ENCODE measurements around the gene TMX1.

The TMX1 gene

GRCh38 chr14:51248016-51248987, 8.3 kb downstream of the TMX1 start:
- TF ChIP-seq SNAI2 (CRISPR knock-in tag; IDR thresholded peaks at IDR 0.05): no peak
- TF ChIP-seq ARNTL (CRISPR knock-in tag; IDR thresholded peaks at IDR 0.05; ENCODE audit: borderline replicate concordance, low read depth): no peak
- no peak for TF ChIP-seq PATZ1 (CRISPR knock-in tag; IDR thresholded peaks at IDR 0.05; ENCODE audit: borderline replicate concordance)
- no peak for TF ChIP-seq CREB5 (CRISPR knock-in tag; IDR thresholded peaks at IDR 0.05; ENCODE audit: low read depth)
- no peak for TF ChIP-seq CSDC2 (CRISPR knock-in tag; IDR thresholded peaks at IDR 0.05)
- no peak for TF ChIP-seq RARB (CRISPR knock-in tag; IDR thresholded peaks at IDR 0.05)
- ATAC-seq: no peak

GRCh38 chr14:51251486-51251885, 11.4 kb downstream of the TMX1 start:
- TF ChIP-seq ZNF565 (CRISPR knock-in tag; conservative IDR thresholded peaks at IDR 0.05; ENCODE audit: low read depth) (no peak), ZFP30 (CRISPR knock-in tag; IDR thresholded peaks at IDR 0.05) (no peak), ZNF8 (CRISPR knock-in tag; IDR thresholded peaks at IDR 0.05) (no peak), CSDC2 (CRISPR knock-in tag; IDR thresholded peaks at IDR 0.05) (no peak), RARB (CRISPR knock-in tag; IDR thresholded peaks at IDR 0.05) (no peak), CSRNP3 (CRISPR knock-in tag; IDR thresholded peaks at IDR 0.05) (no peak)
- ATAC-seq: no peak

GRCh38 chr14:51253880-51254279, 13.8 kb downstream of the TMX1 start:
- ATAC-seq: no peak
- TF ChIP-seq ZNF565 (CRISPR knock-in tag; conservative IDR thresholded peaks at IDR 0.05; ENCODE audit: low read depth): no peak

- ATAC-seq: no peak
- no peak for TF ChIP-seq PATZ1 (CRISPR knock-in tag; IDR thresholded peaks at IDR 0.05; ENCODE audit: borderline replicate concordance)
- no peak for TF ChIP-seq TOX (CRISPR knock-in tag; IDR thresholded peaks at IDR 0.05; ENCODE audit: borderline replicate concordance)
- TF ChIP-seq ZNF8 (CRISPR knock-in tag; IDR thresholded peaks at IDR 0.05): no peak
- no peak for TF ChIP-seq POU6F1 (CRISPR knock-in tag; IDR thresholded peaks at IDR 0.05; ENCODE audit: borderline replicate concordance, low read depth)
- no peak for TF ChIP-seq PPARA (CRISPR knock-in tag; IDR thresholded peaks at IDR 0.05; ENCODE audit: borderline replicate concordance)
- TF ChIP-seq ESRRG (CRISPR knock-in tag; IDR thresholded peaks at IDR 0.05): no peak
- TF ChIP-seq GLIS3 (CRISPR knock-in tag; IDR thresholded peaks at IDR 0.05): no peak
- TF ChIP-seq CREB5 (CRISPR knock-in tag; IDR thresholded peaks at IDR 0.05; ENCODE audit: low read depth): no peak
- no peak for TF ChIP-seq TCF4 (CRISPR knock-in tag; IDR thresholded peaks at IDR 0.05; ENCODE audit: borderline replicate concordance)
- TF ChIP-seq ZC3H10 (CRISPR knock-in tag; IDR thresholded peaks at IDR 0.05): no peak
- no peak for TF ChIP-seq CSRNP3 (CRISPR knock-in tag; IDR thresholded peaks at IDR 0.05)
- no peak for TF ChIP-seq ARNTL (CRISPR knock-in tag; IDR thresholded peaks at IDR 0.05; ENCODE audit: borderline replicate concordance, low read depth)
- TF ChIP-seq BACH2 (CRISPR knock-in tag; IDR thresholded peaks at IDR 0.05; ENCODE audit: borderline replicate concordance): no peak
- TF ChIP-seq ISL1 (CRISPR knock-in tag; IDR thresholded peaks at IDR 0.05): no peak
- no peak for TF ChIP-seq TSHZ2 (CRISPR knock-in tag; IDR thresholded peaks at IDR 0.05)
- no peak for TF ChIP-seq ZNF565 (CRISPR knock-in tag; conservative IDR thresholded peaks at IDR 0.05; ENCODE audit: low read depth)
These were observed 18.2 kb downstream of the TMX1 start for GRCh38 chr14:51258280-51258679.

Data from SK-N-SH treated with all-trans-retinoic acid at 6 μM for 48 hours (cell line).